ENCODE data around the gene FZD7. TPM values are rescaled to one million over a fixed set of nuclear protein-coding genes. Genes with fewer than 3 reads are reported as not detected.
A peak's percentile ranks its signal among the peaks of the same experiment; 100 is the strongest.

The FZD7 gene
- total and polyA plus RNA-seq, 7 donors, result 0.23 to 51.2 (median 37.9) TPM

DNA sequence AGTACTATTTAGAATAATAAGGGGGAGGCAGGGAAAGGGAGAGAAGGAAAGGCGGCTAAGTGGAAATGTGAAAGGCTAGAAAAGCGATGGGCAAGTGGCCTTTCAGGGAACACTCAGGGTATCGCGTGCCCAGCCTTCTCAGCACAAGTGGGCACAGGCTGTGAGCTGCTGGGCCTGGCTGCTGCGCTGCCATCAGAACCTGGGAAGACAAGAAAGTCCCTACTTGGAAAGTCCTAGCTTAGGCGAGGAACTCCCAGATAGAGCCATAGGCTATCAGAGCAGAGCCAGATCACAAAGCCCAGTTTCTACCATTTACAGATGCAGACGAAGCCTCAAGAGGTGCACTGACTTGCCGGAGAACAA lies 9.8 kb upstream of the FZD7 start:
- Histone ChIP-seq H3K4me3 (no peak overlapping the region), H3K36me3 (no peaks in the 10 kb centered on the region), H3K27ac (no peak overlapping the region), H3K4me1 (peaks cover 0 to 16% (median 6%) of the 10 kb centered on the region in 4 donors), H3K9me3 (no peaks in the 10 kb centered on the region), H3K27me3 (no peaks in the 10 kb centered on the region)
- intact Hi-C loops (cut with DNase I), result no loop called here
- TF ChIP-seq, protein P1, sequence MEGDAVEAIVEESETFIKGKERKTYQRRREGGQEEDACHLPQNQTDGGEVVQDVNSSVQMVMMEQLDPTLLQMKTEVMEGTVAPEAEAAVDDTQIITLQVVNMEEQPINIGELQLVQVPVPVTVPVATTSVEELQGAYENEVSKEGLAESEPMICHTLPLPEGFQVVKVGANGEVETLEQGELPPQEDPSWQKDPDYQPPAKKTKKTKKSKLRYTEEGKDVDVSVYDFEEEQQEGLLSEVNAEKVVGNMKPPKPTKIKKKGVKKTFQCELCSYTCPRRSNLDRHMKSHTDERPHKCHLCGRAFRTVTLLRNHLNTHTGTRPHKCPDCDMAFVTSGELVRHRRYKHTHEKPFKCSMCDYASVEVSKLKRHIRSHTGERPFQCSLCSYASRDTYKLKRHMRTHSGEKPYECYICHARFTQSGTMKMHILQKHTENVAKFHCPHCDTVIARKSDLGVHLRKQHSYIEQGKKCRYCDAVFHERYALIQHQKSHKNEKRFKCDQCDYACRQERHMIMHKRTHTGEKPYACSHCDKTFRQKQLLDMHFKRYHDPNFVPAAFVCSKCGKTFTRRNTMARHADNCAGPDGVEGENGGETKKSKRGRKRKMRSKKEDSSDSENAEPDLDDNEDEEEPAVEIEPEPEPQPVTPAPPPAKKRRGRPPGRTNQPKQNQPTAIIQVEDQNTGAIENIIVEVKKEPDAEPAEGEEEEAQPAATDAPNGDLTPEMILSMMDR (IDR thresholded peaks at IDR 0.05), result no peak
- TF ChIP-seq POLR2A (IDR thresholded peaks at IDR 0.05) (no peak), EP300 (IDR thresholded peaks at IDR 0.05) (no peak), POLR2AphosphoS5 (IDR thresholded peaks at IDR 0.05) (no peak)
- DNase-seq, result no peak
- WGBS, 2 donors, result 94 to 96% methylated on average over 8 of the region's 8 CpGs

DNA sequence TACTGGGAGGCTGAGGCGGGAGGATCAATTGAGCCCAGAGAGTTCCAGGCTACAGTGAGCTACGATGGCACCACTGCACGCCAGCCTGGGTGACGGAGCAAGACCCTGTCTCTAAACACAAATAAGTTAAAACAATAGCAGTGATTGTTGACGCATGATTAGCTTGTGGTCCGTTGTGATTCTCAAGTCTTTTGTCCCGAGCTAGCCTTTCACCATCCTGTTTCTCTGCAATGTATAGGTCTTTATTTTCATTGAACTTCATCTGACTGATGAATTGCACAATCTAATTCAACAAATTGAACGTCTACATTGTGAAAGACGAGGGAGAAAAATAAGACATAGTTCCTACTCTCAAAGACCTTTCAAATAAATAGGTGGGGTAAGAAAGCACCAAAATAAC lies 8.8 kb upstream of the FZD7 start:
- no peak for DNase-seq
- no peak for TF ChIP-seq POLR2AphosphoS5 (IDR thresholded peaks at IDR 0.05)
- TF ChIP-seq POLR2A (IDR thresholded peaks at IDR 0.05), result no peak
- TF ChIP-seq EP300 (IDR thresholded peaks at IDR 0.05), result no peak
- TF ChIP-seq, protein P1 (IDR thresholded peaks at IDR 0.05), result no peak
- no peaks in the 10 kb centered on the region for H3K36me3 ChIP-seq
- WGBS, 2 donors, result 92% methylated on average over 9 of the region's 9 CpGs
- H3K4me1 ChIP-seq, result peaks cover 0 to 8% (median 2%) of the 10 kb centered on the region in 4 donors
- H3K4me3 ChIP-seq, result no peak overlapping the region
- H3K9me3 ChIP-seq, result no peaks in the 10 kb centered on the region
- no peak overlapping the region for H3K27ac ChIP-seq
- intact Hi-C loops (cut with DNase I), result no loop called here
- H3K27me3 ChIP-seq, result no peaks in the 10 kb centered on the region

DNA sequence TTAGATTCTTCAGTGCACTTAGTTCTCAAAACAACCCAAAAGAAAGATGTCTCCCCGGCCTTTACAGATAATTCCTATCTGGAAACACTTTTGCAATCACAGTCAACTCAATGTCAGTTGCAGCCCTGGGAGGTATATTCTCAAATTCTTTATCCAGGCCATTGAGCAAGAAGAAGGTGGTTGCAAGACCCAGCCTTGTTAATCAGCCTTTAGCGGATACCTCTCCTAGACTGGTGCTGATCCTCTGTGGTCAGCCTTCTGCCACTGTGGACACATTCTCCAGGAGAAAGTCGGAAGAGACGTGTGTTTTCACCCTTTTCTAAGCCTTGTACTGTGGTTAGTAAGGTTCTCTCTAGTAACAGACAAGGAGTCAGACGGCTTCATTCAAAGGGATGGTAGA lies 7.8 kb upstream of the FZD7 start:
- Histone ChIP-seq H3K9me3 (no peaks in the 10 kb centered on the region), H3K36me3 (no peaks in the 10 kb centered on the region), H3K27me3 (no peaks in the 10 kb centered on the region), H3K4me3 (no peak overlapping the region), H3K4me1 (no peaks in the 10 kb centered on the region), H3K27ac (no peak overlapping the region)
- TF ChIP-seq POLR2AphosphoS5 (IDR thresholded peaks at IDR 0.05) (no peak), EP300 (IDR thresholded peaks at IDR 0.05) (no peak), POLR2A (IDR thresholded peaks at IDR 0.05) (no peak)
- TF ChIP-seq, protein P1 (IDR thresholded peaks at IDR 0.05), result no peak
- WGBS, 2 donors, result 92% methylated on average over 5 of the region's 5 CpGs
- no peak for DNase-seq
- intact Hi-C loops (cut with DNase I), result no loop called here

DNA sequence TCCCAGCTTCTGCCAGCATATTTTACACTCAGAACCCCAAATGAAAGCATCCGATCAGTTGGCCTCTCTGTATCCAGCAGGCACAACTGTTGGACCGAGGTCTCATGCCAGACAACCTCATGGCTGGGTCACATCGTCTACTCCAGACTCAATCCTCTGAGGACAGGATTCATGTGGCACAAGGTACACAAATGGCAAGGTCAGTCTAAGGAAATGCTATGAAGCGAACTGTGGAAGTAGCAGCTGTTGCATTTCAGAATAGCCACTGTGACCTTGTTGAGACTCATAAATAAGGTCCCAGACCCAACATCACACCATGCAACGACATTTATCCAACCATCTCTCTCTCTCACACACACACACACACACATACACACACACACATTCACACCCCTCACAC lies 7.1 kb upstream of the FZD7 start:
- 90 to 92% methylated on average over 5 of the region's 5 CpGs for WGBS, 2 donors
- intact Hi-C loops (cut with DNase I), result no loop called here
- TF ChIP-seq POLR2AphosphoS5 (IDR thresholded peaks at IDR 0.05), result no peak
- TF ChIP-seq, protein P1 (IDR thresholded peaks at IDR 0.05), result no peak
- TF ChIP-seq EP300 (IDR thresholded peaks at IDR 0.05), result no peak
- TF ChIP-seq POLR2A (IDR thresholded peaks at IDR 0.05), result no peak

DNA sequence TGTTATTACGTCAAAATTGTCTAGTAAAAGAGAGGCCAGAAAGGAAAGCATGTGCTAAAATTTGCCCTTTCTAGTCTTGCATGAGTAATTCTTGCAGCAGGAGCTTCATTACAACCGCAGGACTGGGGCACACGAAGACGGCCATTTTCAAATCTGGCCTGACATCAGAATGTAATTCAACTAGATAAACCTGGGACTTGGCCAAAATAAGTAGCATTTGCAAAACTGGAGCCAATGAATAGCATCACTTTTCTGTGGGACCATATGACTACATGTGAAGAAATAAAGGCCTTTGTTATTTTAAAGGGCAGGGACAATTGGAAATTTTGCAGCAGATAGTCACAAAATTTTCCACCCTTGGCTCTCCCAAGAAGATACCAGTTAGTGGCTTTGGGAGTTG lies 3.0 kb upstream of the FZD7 start:
- no peaks in the 10 kb centered on the region for H3K9me3 ChIP-seq
- DNase-seq, result no peak
- H3K4me1 ChIP-seq, result peaks cover 0 to 19% (median 5%) of the 10 kb centered on the region in 4 donors
- WGBS, 2 donors, result 85 to 93% methylated on average over 4 of the region's 4 CpGs
- no peaks in the 10 kb centered on the region for H3K36me3 ChIP-seq
- no peak overlapping the region for H3K4me3 ChIP-seq
- H3K27me3 ChIP-seq, result peaks cover 0 to 5% (median 0%) of the 10 kb centered on the region in 3 donors
- no peak for TF ChIP-seq POLR2A (IDR thresholded peaks at IDR 0.05)
- no peak for TF ChIP-seq EP300 (IDR thresholded peaks at IDR 0.05)
- TF ChIP-seq, protein P1 (IDR thresholded peaks at IDR 0.05), result no peak
- intact Hi-C loops (cut with DNase I), result loop anchor here (5.0 to 10.0 kb wide), 3 partner anchors 233 to 604 kb away; partner anchors contain the start of genes FAM117B and TMEM237
- peak overlapping the region in 2 of 4 donors; percentile 99 for H3K27ac ChIP-seq

More for the DNA sequence above, 7.1 kb upstream of the FZD7 start:
- DNase-seq, result no peak
- H3K27ac ChIP-seq, result no peak overlapping the region
- no peaks in the 10 kb centered on the region for H3K27me3 ChIP-seq
- no peaks in the 10 kb centered on the region for H3K36me3 ChIP-seq
- no peak overlapping the region for H3K4me3 ChIP-seq
- no peaks in the 10 kb centered on the region for H3K9me3 ChIP-seq
- H3K4me1 ChIP-seq, result peaks cover 0 to 2% (median 0%) of the 10 kb centered on the region in 4 donors
